ENCODE data around the gene CRLF2. TPM values are rescaled to one million over a fixed set of nuclear protein-coding genes. Genes with fewer than 3 reads are reported as not detected.

The CRLF2 gene
- total and polyA plus RNA-seq, 10 of the 15 experiments (the other 5 are each of a cell fraction or from before 2014, with no cell fraction given), result 2.7 to 7.2 (median 4.5) TPM

- TF ChIP-seq CEBPZ (IDR thresholded peaks at IDR 0.05; ENCODE audit: low read depth, low read length) (no peak), SPI1 (IDR thresholded peaks at IDR 0.05; ENCODE audit: borderline replicate concordance, insufficient read depth, low read depth, low read length) (peak; percentile 98), BMI1 (IDR thresholded peaks at IDR 0.05; ENCODE audit: borderline replicate concordance) (no peak), ATF2 (IDR thresholded peaks at IDR 0.05; ENCODE audit: low read length) (peak; percentile 72), CBX5 (IDR thresholded peaks at IDR 0.05; ENCODE audit: low read depth) (no peak; the same call in 1 of the 2 replicates), KDM1A (IDR thresholded peaks at IDR 0.05; ENCODE audit: borderline replicate concordance) (no peak), NR2F1 (conservative IDR thresholded peaks at IDR 0.05) (peak; percentile 67), RUNX3 (IDR thresholded peaks at IDR 0.05; ENCODE audit: low read length) (peak; percentile 96), BACH1 (IDR thresholded peaks at IDR 0.05; ENCODE audit: borderline replicate concordance) (0 out of 2 replicates have a peak, but pooled peaks have one; percentile 28), TCF7 (IDR thresholded peaks at IDR 0.05; ENCODE audit: borderline replicate concordance) (no peak), EED (IDR thresholded peaks at IDR 0.05; ENCODE audit: low read depth) (peak; percentile 96), NFIC (IDR thresholded peaks at IDR 0.05; ENCODE audit: low read depth, low read length) (peak; percentile 81), IKZF1 (conservative IDR thresholded peaks at IDR 0.05) (peak; percentile 97), SUPT20H (IDR thresholded peaks at IDR 0.05; ENCODE audit: borderline replicate concordance, control insufficient read depth, low read depth, low read length) (no peak), IKZF2 (IDR thresholded peaks at IDR 0.05) (peak; percentile 94 to 96), POU2F2 (IDR thresholded peaks at IDR 0.05; ENCODE audit: borderline replicate concordance, low read depth, low read length) (peak; percentile 97; the same call in 2 of the 3 replicates), SMARCA5 (IDR thresholded peaks at IDR 0.05) (0 out of 2 replicates have a peak, but pooled peaks have one; percentile 55), SMAD5 (IDR thresholded peaks at IDR 0.05; ENCODE audit: low read depth) (no peak)
- TF ChIP-seq, protein P1, sequence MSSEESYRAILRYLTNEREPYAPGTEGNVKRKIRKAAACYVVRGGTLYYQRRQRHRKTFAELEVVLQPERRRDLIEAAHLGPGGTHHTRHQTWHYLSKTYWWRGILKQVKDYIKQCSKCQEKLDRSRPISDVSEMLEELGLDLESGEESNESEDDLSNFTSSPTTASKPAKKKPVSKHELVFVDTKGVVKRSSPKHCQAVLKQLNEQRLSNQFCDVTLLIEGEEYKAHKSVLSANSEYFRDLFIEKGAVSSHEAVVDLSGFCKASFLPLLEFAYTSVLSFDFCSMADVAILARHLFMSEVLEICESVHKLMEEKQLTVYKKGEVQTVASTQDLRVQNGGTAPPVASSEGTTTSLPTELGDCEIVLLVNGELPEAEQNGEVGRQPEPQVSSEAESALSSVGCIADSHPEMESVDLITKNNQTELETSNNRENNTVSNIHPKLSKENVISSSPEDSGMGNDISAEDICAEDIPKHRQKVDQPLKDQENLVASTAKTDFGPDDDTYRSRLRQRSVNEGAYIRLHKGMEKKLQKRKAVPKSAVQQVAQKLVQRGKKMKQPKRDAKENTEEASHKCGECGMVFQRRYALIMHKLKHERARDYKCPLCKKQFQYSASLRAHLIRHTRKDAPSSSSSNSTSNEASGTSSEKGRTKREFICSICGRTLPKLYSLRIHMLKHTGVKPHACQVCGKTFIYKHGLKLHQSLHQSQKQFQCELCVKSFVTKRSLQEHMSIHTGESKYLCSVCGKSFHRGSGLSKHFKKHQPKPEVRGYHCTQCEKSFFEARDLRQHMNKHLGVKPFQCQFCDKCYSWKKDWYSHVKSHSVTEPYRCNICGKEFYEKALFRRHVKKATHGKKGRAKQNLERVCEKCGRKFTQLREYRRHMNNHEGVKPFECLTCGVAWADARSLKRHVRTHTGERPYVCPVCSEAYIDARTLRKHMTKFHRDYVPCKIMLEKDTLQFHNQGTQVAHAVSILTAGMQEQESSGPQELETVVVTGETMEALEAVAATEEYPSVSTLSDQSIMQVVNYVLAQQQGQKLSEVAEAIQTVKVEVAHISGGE (CRISPR knock-in tag; IDR thresholded peaks at IDR 0.05), result no peak
- TF ChIP-seq, protein P2, sequence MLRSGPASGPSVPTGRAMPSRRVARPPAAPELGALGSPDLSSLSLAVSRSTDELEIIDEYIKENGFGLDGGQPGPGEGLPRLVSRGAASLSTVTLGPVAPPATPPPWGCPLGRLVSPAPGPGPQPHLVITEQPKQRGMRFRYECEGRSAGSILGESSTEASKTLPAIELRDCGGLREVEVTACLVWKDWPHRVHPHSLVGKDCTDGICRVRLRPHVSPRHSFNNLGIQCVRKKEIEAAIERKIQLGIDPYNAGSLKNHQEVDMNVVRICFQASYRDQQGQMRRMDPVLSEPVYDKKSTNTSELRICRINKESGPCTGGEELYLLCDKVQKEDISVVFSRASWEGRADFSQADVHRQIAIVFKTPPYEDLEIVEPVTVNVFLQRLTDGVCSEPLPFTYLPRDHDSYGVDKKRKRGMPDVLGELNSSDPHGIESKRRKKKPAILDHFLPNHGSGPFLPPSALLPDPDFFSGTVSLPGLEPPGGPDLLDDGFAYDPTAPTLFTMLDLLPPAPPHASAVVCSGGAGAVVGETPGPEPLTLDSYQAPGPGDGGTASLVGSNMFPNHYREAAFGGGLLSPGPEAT (IDR thresholded peaks at IDR 0.05; ENCODE audit: low read depth), result peak; percentile 78
- TF ChIP-seq, protein P3, sequence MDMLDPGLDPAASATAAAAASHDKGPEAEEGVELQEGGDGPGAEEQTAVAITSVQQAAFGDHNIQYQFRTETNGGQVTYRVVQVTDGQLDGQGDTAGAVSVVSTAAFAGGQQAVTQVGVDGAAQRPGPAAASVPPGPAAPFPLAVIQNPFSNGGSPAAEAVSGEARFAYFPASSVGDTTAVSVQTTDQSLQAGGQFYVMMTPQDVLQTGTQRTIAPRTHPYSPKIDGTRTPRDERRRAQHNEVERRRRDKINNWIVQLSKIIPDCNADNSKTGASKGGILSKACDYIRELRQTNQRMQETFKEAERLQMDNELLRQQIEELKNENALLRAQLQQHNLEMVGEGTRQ (IDR thresholded peaks at IDR 0.05; ENCODE audit: borderline replicate concordance, low read depth, low read length), result no peak
Measured at GRCh38 chrX:1239681-1240142, 27.3 kb upstream of the CRLF2 start (continued).

All from GM12878 (cell line).